GM12892 (cell line): ENCODE measurements around the gene ARRDC5.
A peak's percentile ranks its signal among the peaks of the same experiment; 100 is the strongest.

Source experiments
- DNase-seq: peaks from one replicate; pipeline ENCODE4 v3.0.0; 2011; ENCODE audit not compliant: insufficient read length
- FAIRE-seq: peaks from 2 replicates; lab custom pipeline; 2011; peaks lifted over from hg19 to GRCh38; lab: Jason Lieb, UNC
- POLR2A ChIP-seq: IDR thresholded peaks from 2 replicates; pipeline ENCODE4 v1.6.1; 2011; ENCODE audit warnings: low read depth, low read length, control low read depth
- POLR2AphosphoS5 ChIP-seq: IDR thresholded peaks from 2 replicates; pipeline ENCODE4 v1.6.1; 2011; ENCODE audit warnings: low read depth, low read length, control low read depth
- TAF1 ChIP-seq: IDR thresholded peaks from 2 replicates; pipeline ENCODE4 v1.6.1; 2011; ENCODE audit warnings: low read depth, mild to moderate bottlenecking, control low read depth, low read length, borderline replicate concordance

The ARRDC5 gene

DNA sequence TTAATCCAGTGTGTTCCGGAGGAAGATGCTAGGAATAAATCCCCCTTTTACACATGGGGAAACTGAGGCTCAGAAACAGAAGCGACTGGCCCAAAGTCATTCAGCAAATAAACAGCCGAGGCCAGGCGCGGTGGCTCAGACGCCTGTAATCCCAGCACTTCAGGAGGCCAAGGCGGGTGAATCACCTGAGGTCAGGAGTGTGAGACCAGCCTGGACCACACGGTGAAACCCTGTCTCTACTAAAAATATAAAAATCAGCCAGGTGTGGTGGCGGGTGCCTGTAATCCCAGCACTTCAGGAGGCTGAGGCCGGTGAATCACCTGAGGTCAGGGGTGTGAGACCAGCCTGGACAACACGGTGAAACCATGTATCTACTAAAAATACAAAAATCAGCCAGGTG, 23.7 kb downstream of the ARRDC5 start:
- no peak for TF ChIP-seq POLR2A
- no peak for TF ChIP-seq TAF1
- TF ChIP-seq POLR2AphosphoS5 = no peak

DNA sequence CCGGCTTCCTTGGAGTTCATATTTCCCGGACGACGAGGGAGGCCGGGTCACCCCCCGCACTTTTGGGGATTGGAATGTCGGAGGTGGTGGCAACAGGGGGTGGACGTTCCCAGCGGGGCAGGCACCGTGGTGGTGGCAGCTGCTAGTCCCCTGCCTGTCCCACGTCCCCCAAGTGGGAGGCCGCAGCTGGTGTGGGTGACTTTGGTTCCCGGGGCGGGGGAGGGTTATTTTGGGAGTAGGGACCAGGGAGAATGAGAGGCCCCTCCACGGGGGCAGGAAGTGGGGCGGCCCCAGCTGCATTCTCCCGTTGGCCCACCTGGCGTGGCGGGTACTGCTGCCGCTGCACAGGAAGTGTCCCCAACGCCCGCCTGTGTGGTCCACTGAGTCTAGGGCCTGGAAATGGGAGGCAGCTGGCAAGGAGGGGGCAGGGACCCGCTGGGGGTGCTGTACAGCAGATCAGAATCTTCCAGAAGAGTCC, 24.2 kb downstream of the ARRDC5 start:
- DNase-seq = peak; percentile 36
- no peak for TF ChIP-seq POLR2A
- no peak for TF ChIP-seq TAF1
- no peak for TF ChIP-seq POLR2AphosphoS5
- no peak for FAIRE-seq

More for the DNA sequence above, 23.7 kb downstream of the ARRDC5 start:
- FAIRE-seq = no peak
- DNase-seq = no peak

DNA sequence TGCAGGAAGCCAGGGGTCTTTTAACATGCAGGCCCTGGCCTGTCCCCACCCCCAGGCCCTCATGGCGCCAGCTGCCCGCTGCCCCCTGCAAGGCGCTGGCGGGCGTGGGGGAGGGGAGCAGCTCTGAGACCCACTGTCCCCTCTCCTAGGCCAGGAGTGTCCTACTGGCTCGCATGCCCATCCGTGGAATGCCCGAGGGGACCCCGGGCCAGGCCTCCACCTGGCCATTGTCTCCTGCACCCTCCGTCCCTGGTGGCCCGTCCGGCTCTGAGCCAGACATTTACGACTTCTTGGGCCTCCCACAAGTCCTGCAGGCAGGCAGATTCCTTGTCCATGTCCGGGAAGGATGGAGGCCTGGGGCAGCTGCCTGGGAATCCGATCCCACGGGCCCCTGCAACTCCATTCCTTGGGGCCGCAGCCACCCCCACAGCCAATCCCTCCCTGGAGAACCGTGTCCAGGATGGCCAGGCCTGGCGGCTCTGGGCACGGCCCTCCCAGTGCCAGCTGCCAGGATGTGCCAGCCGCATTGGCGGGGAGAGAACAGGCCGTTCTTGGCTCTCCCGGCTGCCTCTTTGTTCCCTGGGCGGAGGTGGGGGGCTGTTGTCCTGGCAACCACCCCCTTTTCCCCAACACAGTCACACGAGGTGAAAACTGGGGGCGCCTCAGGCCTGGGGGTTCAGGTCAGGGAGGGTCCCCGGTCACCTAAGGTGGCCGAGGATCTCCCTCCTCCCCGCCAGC, 24.8 kb downstream of the ARRDC5 start:
- FAIRE-seq = no peak
- DNase-seq = no peak
- TF ChIP-seq POLR2A (no peak), TAF1 (no peak), POLR2AphosphoS5 (no peak)

DNA sequence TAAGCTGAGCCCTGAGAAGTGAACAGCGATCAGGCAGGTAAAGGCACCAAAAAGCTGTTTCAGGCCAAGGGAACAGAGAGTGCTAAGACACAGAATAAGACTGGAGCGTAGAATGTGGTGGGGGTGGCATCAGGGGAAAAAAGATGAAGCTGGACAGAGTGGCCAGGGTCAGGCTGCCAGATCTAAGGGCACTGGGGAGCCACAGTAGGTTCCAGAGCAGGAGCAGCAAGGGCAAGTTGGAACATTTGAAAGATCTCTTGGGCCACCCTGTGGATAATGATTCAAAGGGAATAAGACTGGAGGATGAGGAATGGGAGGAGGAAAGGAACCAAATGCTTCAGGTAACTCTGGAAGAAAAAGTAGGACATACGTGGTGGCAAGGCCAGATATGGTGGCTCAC, 28.8 kb downstream of the ARRDC5 start:
- no peak for TF ChIP-seq POLR2A
- no peak for TF ChIP-seq POLR2AphosphoS5
- TF ChIP-seq TAF1 = no peak
- FAIRE-seq (no peak), DNase-seq (no peak)

DNA sequence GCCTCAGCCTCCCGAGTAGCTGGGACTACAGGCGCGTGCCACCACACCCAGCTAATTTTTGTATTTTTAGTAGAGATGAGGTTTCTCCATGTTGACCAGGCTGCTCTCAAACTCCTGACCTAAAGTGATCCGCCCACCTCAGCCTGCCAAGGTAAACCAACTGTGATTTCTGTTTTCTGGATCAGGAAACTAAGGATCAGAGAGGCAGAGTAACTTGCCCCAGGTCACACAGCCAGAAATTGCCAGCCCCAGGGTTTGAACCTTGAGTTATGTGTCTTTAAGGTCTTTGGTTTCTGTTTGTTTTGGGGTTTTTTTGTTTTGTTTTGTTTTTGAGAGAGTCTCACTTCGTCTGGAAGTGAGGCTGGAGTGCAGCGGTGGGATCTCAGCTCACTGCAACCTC, 31.0 kb downstream of the ARRDC5 start:
- DNase-seq (no peak), FAIRE-seq (no peak)
- TF ChIP-seq TAF1 = no peak
- no peak for TF ChIP-seq POLR2AphosphoS5
- TF ChIP-seq POLR2A = no peak

DNA sequence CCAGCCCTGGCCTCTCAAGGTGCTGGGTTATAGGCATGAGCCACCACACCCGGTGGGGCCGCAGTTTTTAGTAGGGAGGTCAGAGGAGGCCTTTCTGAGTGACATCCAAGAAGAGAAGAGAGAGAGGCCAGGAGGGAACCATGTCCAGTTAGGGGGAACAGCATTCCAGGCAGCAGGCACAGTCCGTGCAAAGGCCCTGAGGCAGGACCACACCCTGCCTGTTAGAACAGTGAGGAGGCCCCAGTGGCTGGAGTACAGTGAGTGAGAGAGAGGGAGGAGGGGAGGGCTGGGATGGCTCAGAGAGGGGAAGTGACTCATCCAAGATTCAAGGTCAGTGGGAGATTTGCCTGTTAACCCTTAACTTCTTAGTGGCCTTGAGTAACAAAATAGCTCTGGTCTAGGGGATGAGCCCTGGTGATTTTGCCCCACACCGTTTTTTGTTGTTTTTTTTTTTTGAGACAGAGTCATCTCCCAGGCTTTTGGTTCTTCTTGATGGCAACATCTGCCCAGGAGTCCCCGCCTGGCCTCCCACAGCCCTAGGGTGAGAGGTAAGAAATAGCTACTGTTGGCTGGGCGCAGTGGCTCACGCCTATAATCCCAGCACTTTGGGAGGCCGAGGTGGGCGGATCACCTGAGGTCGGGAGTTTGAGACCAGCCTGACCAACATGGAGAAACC, 32.5 kb downstream of the ARRDC5 start:
- DNase-seq (no peak), FAIRE-seq (no peak)
- TF ChIP-seq POLR2AphosphoS5 (no peak), TAF1 (no peak), POLR2A (no peak)

DNA sequence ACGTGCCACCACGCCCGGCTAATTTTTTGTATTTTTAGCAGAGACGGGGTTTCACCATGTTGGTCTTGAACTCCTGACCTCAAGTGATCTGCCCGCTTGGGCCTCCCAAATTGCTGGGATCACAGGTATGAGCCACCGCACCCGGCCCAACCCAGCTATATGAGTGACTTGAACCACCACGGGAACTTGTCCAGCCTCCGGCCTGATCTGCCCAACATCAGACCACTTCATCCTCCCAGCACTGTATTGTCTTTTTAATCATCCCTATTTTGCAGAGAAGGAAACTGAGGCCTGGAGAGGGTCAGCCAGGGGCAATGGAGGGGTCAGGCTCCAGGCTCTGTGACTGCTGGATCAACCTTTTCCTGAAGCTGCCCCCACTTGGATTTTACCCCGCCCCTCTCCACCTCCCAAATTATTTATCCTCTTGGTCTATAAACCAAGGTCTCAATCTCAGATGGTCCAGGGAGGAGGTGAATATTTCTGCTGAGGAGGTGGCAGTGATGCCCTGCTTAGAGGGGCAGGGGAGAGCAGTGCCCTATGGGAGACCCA, 34.3 kb downstream of the ARRDC5 start:
- TF ChIP-seq POLR2A = no peak
- no peak for TF ChIP-seq POLR2AphosphoS5
- TF ChIP-seq TAF1 = no peak
- no peak for FAIRE-seq
- no peak for DNase-seq

DNA sequence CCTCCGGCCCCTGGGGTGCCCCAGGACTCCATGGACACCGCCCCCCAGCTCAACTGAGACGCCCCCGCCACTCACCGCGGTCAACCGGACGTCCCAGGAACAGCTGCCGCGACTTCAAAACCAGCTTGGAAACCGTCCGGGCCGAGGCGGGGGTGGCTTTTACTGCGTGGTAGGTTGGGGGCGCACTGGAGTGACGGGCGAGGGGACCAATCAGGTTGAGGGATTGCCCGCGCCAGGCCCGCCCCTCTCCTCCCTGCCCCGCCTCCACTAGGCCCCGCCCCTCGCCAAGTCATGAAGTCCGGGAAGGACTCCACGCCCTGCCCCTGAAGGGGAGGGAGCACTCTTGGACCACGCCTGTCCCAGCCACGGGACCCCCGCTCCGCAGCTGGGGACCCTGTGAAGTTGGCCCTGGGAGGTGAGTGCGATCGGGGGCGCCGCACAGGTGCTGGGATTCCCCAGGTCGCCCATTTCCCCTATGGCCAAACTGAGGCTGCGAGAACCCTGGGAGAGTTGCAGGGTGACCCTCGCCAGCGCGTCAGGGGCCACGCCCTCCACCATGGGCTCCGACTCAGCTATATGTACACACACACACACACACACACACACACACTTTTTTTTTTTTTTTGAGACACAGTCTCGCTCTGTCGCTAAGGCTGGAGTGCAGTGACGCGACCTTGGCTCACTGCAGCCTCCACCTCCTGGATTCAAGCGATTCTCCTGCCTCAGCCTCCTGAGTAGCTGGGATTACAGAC, 35.0 kb downstream of the ARRDC5 start, which contains the start of gene PLIN3:
PLIN3 (minus strand) TSS at position 134 of the 752 bp plus-strand sequence. CDS start 6,273 bp downstream, outside the sequence.
- DNase-seq = peak; percentile 98

DNA sequence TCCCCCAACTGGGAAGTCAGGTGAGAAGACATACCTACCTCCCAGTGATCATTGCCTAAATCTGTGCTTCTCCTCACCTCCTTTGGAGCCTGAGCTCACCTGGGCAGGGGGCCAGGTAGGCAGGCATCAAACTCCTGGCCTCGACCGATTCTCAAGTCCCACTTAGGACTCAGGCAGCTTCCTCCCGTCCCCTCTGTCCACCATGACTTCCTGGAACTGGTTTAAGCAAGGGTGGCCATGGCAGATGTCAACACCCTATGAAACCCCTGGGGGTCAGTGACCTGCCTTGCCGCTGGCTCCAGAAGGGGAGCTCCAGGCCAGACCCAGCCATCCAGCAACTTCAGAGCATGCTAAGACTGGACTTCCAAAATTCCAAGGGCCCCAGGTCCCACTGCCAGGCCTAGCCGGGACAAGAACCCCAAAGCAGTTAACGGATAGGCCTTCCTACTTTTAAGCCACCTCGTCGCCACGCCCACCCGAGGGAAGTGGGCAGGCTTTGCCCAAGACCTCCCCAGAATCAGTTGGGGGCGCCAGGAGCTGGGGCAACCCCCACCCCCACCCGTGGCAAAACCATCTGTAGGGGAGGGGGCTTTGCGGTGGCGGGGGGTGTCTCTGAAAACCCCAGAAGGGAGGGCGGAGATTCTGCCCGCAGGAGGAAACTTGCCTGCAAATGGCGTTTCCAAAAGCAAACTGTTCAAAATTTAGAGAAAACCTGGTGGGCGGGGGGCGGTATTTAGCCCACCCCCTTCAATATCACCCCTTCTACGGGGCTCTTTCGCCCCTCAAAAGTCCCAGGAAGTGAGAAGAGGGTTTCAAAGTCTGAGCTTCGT, 35.9 kb downstream of the ARRDC5 start:
- TF ChIP-seq POLR2AphosphoS5 (no peak), POLR2A (no peak), TAF1 (no peak)
- DNase-seq (peak; percentile 41), FAIRE-seq (no peak)

More for the DNA sequence above, 35.0 kb downstream of the ARRDC5 start, which contains the start of gene PLIN3:
- peak; percentile 93 for FAIRE-seq
- no peak for TF ChIP-seq TAF1
- no peak; the same call in 1 of the 2 replicates for TF ChIP-seq POLR2A
- no peak for TF ChIP-seq POLR2AphosphoS5

DNA sequence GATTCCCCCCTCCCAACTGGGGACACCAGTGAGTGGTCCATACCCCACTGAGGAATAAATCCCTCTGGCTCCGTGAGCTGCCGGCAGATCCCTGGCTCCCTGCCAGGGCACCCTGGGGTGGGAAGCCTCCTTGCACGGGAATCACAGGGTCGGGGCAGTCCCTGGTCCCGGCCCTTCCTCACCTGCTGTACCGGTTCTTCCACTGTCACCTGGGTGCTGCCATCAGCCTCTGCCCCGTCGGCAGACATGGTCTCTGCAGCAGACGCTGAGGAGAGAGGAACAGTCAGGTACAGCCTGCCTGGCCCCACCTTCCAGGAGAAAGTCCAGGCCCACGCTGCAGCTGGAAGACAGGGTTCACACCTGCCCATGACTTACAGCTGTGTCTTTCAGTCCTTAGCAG, 41.5 kb downstream of the ARRDC5 start:
- FAIRE-seq (no peak), DNase-seq (no peak)
- TF ChIP-seq TAF1 = no peak
